ENCODE measurements around the gene CSNK2B. TPM values are rescaled to one million over a fixed set of nuclear protein-coding genes. Genes with fewer than 3 reads are reported as not detected.

The CSNK2B gene
- total RNA-seq, 1 donor from 2014 or later, result 126 TPM

- no peaks in the 10 kb centered on the region for H4K20me1 ChIP-seq (ENCODE audit: low read depth)
- peaks cover 19% of the 10 kb centered on the region for H3K4me1 Mint-ChIP-seq
- DNase-seq (ENCODE audit: low spot score), result no peak
- no peaks in the 10 kb centered on the region for H3K9me3 ChIP-seq (ENCODE audit: low read depth)
- peak overlapping the region; percentile 98 for H3K27ac Mint-ChIP-seq
- peaks cover 32% of the 10 kb centered on the region for H3K79me2 ChIP-seq (ENCODE audit: low read depth)
- no peaks in the 10 kb centered on the region for H3F3A ChIP-seq (ENCODE audit: low read depth)
- TF ChIP-seq EZH2 (IDR thresholded peaks at IDR 0.05) (no peak), CTCF (IDR thresholded peaks at IDR 0.05) (no peak), EZH2phosphoT487 (IDR thresholded peaks at IDR 0.05) (no peak)
- peaks cover 9% of the 10 kb centered on the region for H3K36me3 Mint-ChIP-seq
- no peaks in the 10 kb centered on the region for H3K36me3 ChIP-seq
- no peaks in the 10 kb centered on the region for H3K4me1 ChIP-seq
- peak overlapping the region; percentile 62 for H3K9ac ChIP-seq
- no peak overlapping the region for H3K27ac ChIP-seq
- peak overlapping the region; percentile 99 for H3K4me3 Mint-ChIP-seq
- H3K4me2 ChIP-seq, result peak overlapping the region; percentile 87
- no peaks in the 10 kb centered on the region for H3K27me3 ChIP-seq
- peak overlapping the region; percentile 83 for H3K4me3 ChIP-seq
- H2AFZ ChIP-seq (replicated peaks), result no peak overlapping the region
- peaks cover 2% of the 10 kb centered on the region for H3K27me3 Mint-ChIP-seq (ENCODE audit: insufficient read depth, low read depth)
- H3K9me3 Mint-ChIP-seq, result no peaks in the 10 kb centered on the region
Observed at GRCh38 chr6:31701666-31702404, 36.0 kb downstream of the CSNK2B start.

- Histone ChIP-seq H4K20me1 (ENCODE audit: low read depth) (no peaks in the 10 kb centered on the region), H3K4me2 (peak overlapping the region; percentile 87), H3F3A (ENCODE audit: low read depth) (no peaks in the 10 kb centered on the region), H3K9ac (peak overlapping the region; percentile 62), H3K4me3 (peak overlapping the region; percentile 83), H2AFZ (replicated peaks) (peak overlapping the region; percentile 80), H3K27me3 (no peaks in the 10 kb centered on the region), H3K9me3 (ENCODE audit: low read depth) (no peaks in the 10 kb centered on the region), H3K36me3 (no peaks in the 10 kb centered on the region), H3K79me2 (ENCODE audit: low read depth) (peaks cover 32% of the 10 kb centered on the region), H3K27ac (no peak overlapping the region), H3K4me1 (no peaks in the 10 kb centered on the region)
- Mint-ChIP-seq H3K27me3 (ENCODE audit: insufficient read depth, low read depth) (peaks cover 4% of the 10 kb centered on the region), H3K4me1 (peaks cover 19% of the 10 kb centered on the region), H3K4me3 (peak overlapping the region; percentile 99), H3K36me3 (peaks cover 6% of the 10 kb centered on the region), H3K9me3 (no peaks in the 10 kb centered on the region), H3K27ac (peak overlapping the region; percentile 98)
- DNase-seq (ENCODE audit: low spot score), result no peak
- TF ChIP-seq CTCF (IDR thresholded peaks at IDR 0.05), result no peak
- TF ChIP-seq EZH2 (IDR thresholded peaks at IDR 0.05), result no peak
Observed at GRCh38 chr6:31702405-31702818, 36.5 kb downstream of the CSNK2B start.

- peak within 1 kb of the TSS; percentile 68 for H3K27ac ChIP-seq
- H3K36me3 ChIP-seq, result no peaks in the 10 kb centered on the region
- Mint-ChIP-seq H3K4me3 (peak within 1 kb of the TSS; percentile 99), H3K36me3 (peaks cover 2% of the 10 kb centered on the region), H3K4me1 (peaks cover 19% of the 10 kb centered on the region), H3K9me3 (no peaks in the 10 kb centered on the region), H3K27me3 (ENCODE audit: insufficient read depth, low read depth) (peaks cover 4% of the 10 kb centered on the region), H3K27ac (peak within 1 kb of the TSS; percentile 98)
- H3F3A ChIP-seq (ENCODE audit: low read depth), result no peaks in the 10 kb centered on the region
- no peaks in the 10 kb centered on the region for H4K20me1 ChIP-seq (ENCODE audit: low read depth)
- peak within 1 kb of the TSS; percentile 87 for H3K4me2 ChIP-seq
- peaks cover 32% of the 10 kb centered on the region for H3K79me2 ChIP-seq (ENCODE audit: low read depth)
- TF ChIP-seq EZH2phosphoT487 (IDR thresholded peaks at IDR 0.05), result no peak
- TF ChIP-seq EZH2 (IDR thresholded peaks at IDR 0.05), result no peak
- TF ChIP-seq CTCF (IDR thresholded peaks at IDR 0.05), result no peak
- H2AFZ ChIP-seq (replicated peaks), result peak within 1 kb of the TSS; percentile 80
- H3K9ac ChIP-seq, result peak within 1 kb of the TSS; percentile 62
- H3K4me1 ChIP-seq, result no peaks in the 10 kb centered on the region
- no peaks in the 10 kb centered on the region for H3K27me3 ChIP-seq
- H3K4me3 ChIP-seq, result peak within 1 kb of the TSS; percentile 83
- peak; percentile 97 for DNase-seq (ENCODE audit: low spot score)
- no peaks in the 10 kb centered on the region for H3K9me3 ChIP-seq (ENCODE audit: low read depth)
Observed at GRCh38 chr6:31702819-31703716, 37.2 kb downstream of the CSNK2B start, which contains the start of gene ABHD16A. Gene ABHD16A, minus strand, starts transcription at chr6:31703324. Its CDS starts 43 bp downstream, at chr6:31703281.
